Activated CD4-positive, alpha-beta T cell treated with anti-CD3 and anti-CD28 coated beads, Interleukin-10, Interleukin-2, amounts not matched to agents 100 ng/mL and 50 ng/mL, durations not matched to agents 16 hours and 8 hours (primary cell): ENCODE data around the gene ZYG11A.

Source experiments
- DNase-seq: peaks from one replicate; pipeline ENCODE4 v3.0.0-alpha.2; 2020

ZYG11A gene

DNA sequence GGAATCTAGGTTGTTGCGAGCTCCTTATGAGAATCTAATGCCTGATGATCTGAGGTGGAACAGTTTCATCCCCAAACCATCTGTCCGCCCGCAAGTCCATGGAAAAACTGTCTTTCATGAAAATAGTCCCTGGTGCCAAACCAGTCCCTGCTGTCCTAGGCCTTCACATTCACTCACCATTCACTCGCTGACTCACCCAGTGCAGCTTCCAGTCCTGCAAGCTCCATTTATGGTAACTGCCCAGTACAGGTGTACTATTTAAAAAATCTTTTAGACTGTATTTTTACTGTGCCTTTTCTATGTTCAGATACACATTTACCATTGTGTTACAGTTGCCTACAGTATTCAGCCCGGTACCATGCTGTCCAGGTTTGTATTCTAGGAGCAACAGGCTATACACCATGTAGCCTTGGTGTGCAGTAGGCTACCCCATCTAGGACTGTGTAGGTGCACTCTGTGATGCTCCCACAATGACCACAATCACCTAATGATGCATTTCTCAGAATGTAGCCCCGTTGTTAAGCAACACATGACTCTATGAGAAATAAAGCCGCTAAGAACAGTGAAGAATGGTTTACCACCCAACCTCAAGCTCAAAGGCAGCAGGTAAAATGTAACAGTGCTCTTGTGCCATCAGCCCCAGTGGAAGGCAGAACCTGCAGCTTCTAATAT, 76.6 kb downstream of the ZYG11A start:
- no peak for DNase-seq

DNA sequence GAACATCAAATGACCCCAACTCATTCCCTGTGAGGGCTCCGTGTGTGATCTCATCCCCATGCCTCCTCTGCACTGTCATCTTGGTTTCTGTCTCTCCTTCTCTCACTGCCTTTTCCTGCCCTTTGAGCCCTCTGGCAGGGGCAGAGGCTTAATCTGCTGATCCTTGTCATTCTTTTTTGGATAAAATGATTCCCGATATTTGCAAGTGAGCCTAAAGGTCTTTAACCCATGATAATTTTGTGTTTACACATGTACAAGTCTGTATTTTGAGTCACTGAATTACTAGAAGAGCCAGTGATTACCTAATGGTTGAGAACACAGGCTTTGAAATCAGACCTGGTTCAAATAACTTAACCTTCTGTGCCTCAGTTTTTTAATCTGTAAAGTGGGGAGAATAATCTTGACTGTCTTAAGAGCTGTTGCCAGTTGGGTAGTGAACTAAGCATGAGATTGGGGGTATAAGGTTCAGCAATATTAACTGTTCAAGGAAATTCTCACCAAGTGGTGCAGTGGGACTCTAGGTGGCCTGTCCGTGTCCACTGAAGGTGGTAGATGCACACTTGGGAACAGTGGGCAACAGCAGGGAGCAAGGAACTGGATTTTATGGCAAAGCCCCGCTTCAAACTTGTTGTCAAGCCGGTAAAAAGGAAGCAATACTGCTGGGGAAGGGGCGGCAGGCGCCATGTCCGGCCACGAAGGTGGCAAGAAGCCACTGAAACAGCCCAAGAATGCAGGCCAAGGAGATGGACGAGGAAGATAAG, 77.3 kb downstream of the ZYG11A start:
- DNase-seq: no peak

DNA sequence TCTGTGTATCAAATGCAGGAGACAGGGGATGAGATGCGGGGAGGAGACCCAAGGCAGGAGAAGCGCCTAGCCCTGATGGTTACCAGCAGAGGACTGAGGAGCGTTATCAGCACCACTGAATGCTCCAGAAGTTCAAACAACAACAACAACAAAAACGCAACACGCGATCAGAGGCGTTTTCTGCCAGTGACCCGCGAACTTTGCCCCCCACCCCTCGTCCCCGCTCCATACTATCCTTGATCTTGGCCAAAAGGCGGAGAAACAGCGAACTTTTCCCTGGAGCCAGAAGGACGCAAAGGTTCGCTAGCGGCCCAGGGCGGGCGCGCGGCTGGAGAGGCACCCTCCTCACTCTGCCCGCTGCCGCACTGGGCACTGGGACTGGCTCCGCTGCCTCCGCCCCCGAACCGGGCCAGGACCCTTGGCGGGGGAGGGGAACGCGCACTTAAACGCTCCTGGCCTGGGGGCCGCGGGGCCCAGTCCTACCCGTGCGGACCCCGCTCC, 78.3 kb downstream of the ZYG11A start:
- DNase-seq: no peak

DNA sequence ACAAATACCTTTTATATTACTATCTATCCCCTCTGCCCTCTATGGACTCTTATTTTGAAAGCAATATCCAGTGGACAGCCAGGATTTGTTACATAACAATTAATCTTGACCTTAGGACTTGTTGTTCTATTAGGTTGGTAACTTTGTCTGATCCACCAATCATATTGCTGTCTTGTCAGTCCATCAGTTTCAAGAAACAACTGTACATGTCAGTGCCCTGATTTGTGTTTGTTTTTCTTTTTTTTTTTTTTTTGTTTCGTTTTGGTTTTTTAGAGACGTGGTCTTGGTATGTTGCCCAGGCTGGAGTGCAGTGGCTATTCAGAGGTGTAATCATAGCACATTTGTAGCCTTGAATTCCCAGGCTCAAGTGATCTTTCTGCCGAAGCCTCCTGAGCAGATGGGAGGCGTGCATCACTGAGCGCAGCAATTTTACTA, 83.0 kb downstream of the ZYG11A start:
- no peak for DNase-seq

DNA sequence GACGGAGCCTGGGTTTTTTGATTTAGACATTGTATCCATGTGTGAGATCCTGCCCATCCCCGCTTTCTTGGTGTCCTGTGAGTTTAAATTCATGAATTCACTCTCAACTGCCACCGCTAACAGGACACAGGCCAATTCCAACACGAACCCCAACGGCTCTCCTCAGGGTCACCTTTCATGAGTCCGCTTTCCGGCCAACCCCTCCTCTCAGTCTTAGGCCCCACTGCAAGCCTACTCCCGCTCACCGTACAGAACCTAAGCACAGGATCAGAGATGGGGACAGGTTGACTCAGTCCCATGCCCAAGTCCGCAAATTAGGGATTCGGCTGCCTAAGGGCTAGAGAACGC, 84.3 kb downstream of the ZYG11A start:
- DNase-seq: no peak

DNA sequence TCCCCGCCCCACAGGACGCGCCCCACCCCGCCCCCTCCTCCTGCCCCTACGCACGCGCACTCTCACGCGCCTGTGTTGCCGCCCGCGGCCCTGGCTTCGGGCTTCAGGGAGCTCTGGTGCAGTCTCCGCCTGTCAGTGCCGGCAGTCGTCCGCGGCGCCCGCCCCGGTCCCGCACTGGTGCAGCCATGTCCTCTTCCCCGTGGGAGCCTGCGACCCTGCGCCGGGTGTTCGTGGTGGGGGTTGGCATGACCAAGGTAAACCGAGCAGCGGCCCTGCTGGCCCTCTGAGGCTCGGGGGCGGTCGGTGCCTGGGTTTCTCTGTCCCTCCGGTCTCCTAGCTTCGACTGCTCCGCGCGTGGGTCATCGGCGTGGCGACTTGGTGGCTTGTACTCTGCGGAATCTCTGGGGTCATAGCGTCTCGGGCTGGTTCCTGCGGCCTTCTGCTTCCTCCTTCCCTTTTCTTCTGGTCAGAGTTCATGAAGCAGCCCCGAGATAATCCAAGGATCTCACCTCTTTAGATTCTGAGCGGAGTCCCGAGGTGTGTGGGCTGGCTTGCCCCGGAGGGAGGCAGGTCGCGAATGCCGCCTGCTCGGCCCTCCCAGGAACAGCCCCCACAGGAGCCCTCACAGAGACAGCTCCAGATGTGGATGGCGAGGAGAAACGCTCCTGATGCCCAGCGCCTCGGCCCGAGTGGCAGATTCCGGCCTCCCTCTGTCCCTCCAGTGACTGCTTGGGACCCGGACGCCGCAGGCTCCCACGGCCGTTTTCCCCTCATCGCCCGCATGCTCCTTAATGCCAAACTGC, 84.9 kb downstream of the ZYG11A start, which contains the start of gene SCP2:
TSS of gene SCP2 (plus strand) at position 65 of the 803 bp plus-strand sequence. CDS start at position 186, 121 bp downstream.
- peak; percentile 85 for DNase-seq

DNA sequence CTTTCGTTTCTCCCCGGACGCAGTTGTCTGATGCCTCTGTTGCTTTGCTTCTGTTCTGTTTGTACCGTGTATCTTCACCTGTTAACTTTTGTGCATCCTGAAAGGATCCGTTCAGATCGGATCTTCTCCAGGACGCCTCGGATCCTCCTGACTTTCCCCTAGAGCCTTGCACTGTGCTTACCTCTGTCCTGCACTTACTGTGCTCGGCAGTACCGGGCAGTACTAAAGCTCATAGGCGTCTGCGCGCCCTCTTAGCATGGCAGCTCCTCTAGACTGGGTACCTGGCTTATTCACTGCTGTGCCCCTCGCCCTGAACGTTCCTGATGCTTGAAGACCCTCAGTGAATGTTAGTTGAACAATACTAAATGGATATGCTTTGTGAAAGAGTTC, 85.5 kb downstream of the ZYG11A start:
- no peak for DNase-seq

DNA sequence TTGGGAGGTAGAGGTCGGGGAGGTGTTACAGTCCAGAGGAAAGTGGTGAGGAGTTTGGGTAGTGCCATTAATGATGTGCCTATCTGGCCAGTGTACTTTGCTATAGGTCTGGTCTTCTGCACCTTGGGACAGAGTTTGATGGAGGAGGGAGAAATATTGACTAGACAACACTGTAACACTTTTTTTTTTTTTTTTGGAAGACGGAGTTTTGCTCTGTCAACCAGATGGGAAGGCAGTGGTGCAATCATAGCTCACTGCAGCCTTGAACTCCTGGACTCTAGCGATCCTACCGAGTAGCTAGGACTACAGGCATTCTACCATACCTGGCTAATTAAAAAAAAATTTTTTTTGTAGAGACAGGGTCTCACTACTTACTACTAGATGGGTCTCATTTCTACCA, 86.5 kb downstream of the ZYG11A start:
- DNase-seq: no peak

DNA sequence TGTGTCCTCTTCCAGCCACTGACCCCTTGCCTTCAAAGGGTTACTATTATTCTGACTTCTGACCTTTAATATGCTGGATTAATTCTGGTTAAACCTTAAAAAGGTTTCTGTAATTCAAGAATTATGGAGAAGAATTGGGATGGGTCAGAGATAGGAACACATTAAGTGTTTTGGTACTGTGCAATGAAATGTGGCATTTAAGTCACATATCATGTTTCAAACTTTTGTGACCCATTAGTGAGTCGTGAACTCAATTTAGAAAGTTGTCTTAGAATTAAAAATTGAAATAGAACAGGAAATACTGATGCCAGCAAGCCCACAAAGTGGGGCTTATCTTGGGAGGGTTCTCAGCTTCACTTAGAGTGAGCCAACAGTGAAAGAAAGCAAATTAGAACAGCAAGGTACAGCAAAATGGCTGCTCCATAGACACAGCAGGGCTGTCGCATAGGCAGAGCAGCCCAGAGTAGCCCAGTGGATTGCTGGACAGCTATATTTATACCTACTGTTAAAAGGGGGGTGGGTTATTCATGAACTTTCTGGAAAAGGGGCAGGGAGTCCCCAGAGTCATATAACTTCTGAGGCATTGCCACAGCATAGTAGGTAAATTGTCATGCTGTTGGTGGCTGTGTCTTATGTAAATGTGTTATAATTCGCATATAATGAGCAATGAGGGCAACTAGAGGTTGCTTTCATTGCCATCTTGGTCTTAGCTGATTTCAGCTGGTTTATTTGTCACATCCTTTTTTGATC, 95.0 kb downstream of the ZYG11A start:
- no peak for DNase-seq

DNA sequence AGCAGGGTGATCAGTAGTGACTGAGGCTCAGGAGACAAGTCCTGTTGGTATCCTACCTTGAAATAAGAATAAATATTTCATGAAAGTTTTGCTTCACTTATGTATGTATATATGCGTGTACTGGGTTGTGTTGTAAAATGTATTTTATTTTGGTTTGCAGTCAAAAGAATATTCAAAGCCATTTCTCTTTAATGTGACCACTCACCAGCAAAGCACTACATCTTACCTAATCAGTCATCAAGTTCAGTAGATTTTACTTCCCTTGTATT, 95.6 kb downstream of the ZYG11A start:
- no peak for DNase-seq

DNA sequence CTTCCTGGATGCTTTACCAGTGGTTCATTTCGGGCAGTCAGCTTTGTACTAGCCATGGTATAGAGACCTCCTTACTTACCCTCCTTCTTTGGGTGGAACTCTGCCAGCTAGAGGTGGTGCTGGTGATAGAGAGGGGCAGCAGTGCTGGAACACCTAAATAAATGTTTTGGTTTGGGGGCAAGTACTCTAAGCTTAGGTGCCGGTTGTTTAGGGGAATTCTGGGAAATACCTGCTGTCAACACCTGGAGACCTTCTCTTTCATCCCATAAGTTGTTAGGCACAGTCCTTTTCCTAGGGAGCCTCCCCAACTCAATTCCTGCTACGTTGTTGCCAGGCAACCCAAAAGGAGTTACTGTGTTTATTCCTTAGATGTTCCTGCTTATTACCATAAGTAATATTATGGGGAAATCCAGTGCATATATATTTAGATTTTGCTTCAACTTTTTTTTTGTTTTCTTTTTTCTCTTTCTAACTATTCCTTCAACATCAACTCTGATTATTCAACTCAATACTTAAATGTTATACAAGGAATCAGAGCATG, 101.4 kb downstream of the ZYG11A start:
- no peak for DNase-seq

DNA sequence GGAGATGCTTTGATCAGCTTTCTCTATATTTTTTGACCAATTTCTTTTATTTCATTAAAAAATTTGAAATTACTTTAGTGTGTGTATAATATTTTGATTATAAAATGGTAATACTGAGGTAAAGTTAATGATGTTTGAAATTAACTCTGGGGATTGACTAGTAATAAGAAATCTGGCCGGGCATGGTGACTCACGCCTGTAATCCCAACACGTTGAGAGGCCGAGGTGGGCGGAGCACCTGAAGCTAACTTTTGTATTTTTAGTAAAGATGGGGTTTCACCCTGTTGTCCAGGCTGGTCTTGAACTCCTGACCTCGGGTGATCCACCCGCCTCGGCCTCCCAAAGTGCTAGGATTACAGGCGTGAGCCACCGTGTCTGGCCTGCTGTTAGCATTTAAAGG, 102.0 kb downstream of the ZYG11A start:
- DNase-seq: no peak
